Keratinocyte (primary cell): Measurements from ENCODE around the gene FAM118B. TPM values are rescaled to one million over a fixed set of nuclear protein-coding genes. Genes with fewer than 3 reads are reported as not detected.

Experiments used
- DNase-seq: peaks from one replicate; pipeline ENCODE4 v3.0.0-alpha.2; 2011; ENCODE audit warnings: low read depth, missing footprints, low spot score
- FAIRE-seq: peaks from 2 replicates; lab custom pipeline; 2011; peaks lifted over from hg19 to GRCh38; lab: Jason Lieb, UNC
- H2AFZ ChIP-seq: 2 replicates; pipeline ENCODE4 v1.6.0; 2012; ENCODE audit warnings: low read length, control low read depth, inconsistent platforms; ENCODE audit not compliant: control insufficient read depth
- H3K27ac ChIP-seq: 2 replicates; pipeline ENCODE4 v1.5.1; 2011; ENCODE audit warnings: low read length; ENCODE audit not compliant: control insufficient read depth, insufficient read depth
- H3K27me3 ChIP-seq: 3 replicates; pipeline ENCODE4 v1.6.0; 2011; ENCODE audit warnings: low read length; ENCODE audit not compliant: control insufficient read depth, insufficient read depth; ENCODE audit errors: extremely low read depth
- H3K36me3 ChIP-seq, 2 experiments: 2 replicates in 1 of 2; 3 replicates in 1 of 2; pipeline ENCODE4 v1.5.1; 2011; ENCODE audit warnings: low read length in 2 of 2, mild to moderate bottlenecking in 1 of 2; ENCODE audit not compliant: control insufficient read depth in 2 of 2, insufficient read depth in 2 of 2; ENCODE audit errors: extremely low read depth in 1 of 2
- H3K4me1 ChIP-seq: 3 replicates; pipeline ENCODE4 v1.5.1; 2011; ENCODE audit warnings: low read length; ENCODE audit not compliant: control insufficient read depth, insufficient read depth; ENCODE audit errors: extremely low read depth
- H3K4me2 ChIP-seq: 3 replicates; pipeline ENCODE4 v1.6.0; 2011; ENCODE audit warnings: low read depth, low read length; ENCODE audit not compliant: control insufficient read depth, insufficient read depth; ENCODE audit errors: extremely low read depth
- H3K4me3 ChIP-seq, 3 experiments: fragments of 200-600 bp in 1 of 3; sonication (generic) in 1 of 3; 2 replicates in 2 of 3; 3 replicates in 1 of 3; pipeline ENCODE4 v1.5.1; 2011 to 2016; ENCODE audit warnings: low read length in 3 of 3, mild to moderate bottlenecking in 3 of 3, control low read depth in 2 of 3, inconsistent platforms in 1 of 3, low read depth in 1 of 3, mixed read lengths in 1 of 3, mixed run types in 1 of 3, moderate library complexity in 1 of 3; ENCODE audit not compliant: control insufficient read depth in 2 of 3, insufficient read depth in 2 of 3; ENCODE audit errors: extremely low read depth in 1 of 3
- H3K79me2 ChIP-seq: 2 replicates; pipeline ENCODE4 v1.6.0; 2012; ENCODE audit warnings: low read length; ENCODE audit not compliant: control insufficient read depth, insufficient read depth
- H3K9ac ChIP-seq: 3 replicates; pipeline ENCODE4 v1.6.0; 2011; ENCODE audit warnings: low read length; ENCODE audit not compliant: control insufficient read depth, insufficient read depth; ENCODE audit errors: extremely low read depth
- H3K9me1 ChIP-seq: 3 replicates; pipeline ENCODE4 v1.6.0; 2011; ENCODE audit warnings: low read length; ENCODE audit not compliant: control insufficient read depth, insufficient read depth; ENCODE audit errors: extremely low read depth
- H3K9me3 ChIP-seq: 2 replicates; pipeline ENCODE4 v1.5.1; 2012; ENCODE audit warnings: low read depth, low read length; ENCODE audit not compliant: control insufficient read depth
- H4K20me1 ChIP-seq: 3 replicates; pipeline ENCODE4 v1.6.0; 2011; ENCODE audit warnings: low read length; ENCODE audit not compliant: control insufficient read depth, insufficient read depth; ENCODE audit errors: extremely low read depth
- CTCF ChIP-seq, 3 experiments: IDR thresholded peaks in 1 of 3; conservative IDR thresholded peaks in 1 of 3; optimal IDR thresholded peaks in 1 of 3; 2 replicates in 2 of 3; 3 replicates in 1 of 3; pipeline versions ENCODE3 to v1.5.1; 2011; ENCODE audit warnings: low read length in 3 of 3, mild to moderate bottlenecking in 3 of 3, moderate library complexity in 2 of 3, control low read depth in 1 of 3, inconsistent platforms in 1 of 3; ENCODE audit not compliant: insufficient read depth in 2 of 3; ENCODE audit errors: extremely low read depth in 1 of 3
- EZH2 ChIP-seq: IDR thresholded peaks from one replicate; pipeline ENCODE4 v1.6.1; 2012; ENCODE audit warnings: inconsistent platforms, mild to moderate bottlenecking, low read length, moderate library complexity
- dilution Hi-C: fragments of 300-500 bp; cut with MboI; formaldehyde crosslinking; loops from one replicate; pipeline ENCODE4 v1.7.0; 2020; ENCODE audit warnings: low sequenced_read_pairs; ENCODE audit not compliant: extremely low pct_ligation_motif_present
- polyA plus RNA-seq, 5 experiments: library from polyadenylated mRNA; depleted of rRNA in 3 of 5; stranded (reverse) in 3 of 5; stranded (forward) in 1 of 5; unstranded in 1 of 5; fragments of >200 nt; gene quantifications; 1 replicate in 1 of 5; 2 replicates in 3 of 5; 3 replicates in 1 of 5; pipeline versions ENCODE4 v1.2.1 to v1.2.3, GENCODE V29; 2011 to 2012; ENCODE audit warnings: missing spikeins in 2 of 5, low read depth in 1 of 5, low replicate concordance in 1 of 5

FAM118B gene
- polyA plus RNA-seq, 1 donor (not counting 4 experiments of a cell fraction or from before 2014, with no cell fraction given), result 32.0 TPM

- Histone ChIP-seq H3K79me2 (no peaks in the 10 kb centered on the region), H4K20me1 (no peaks in the 10 kb centered on the region), H3K4me3 (no peak overlapping the region), H3K4me1 (peaks cover 10% of the 10 kb centered on the region), H3K27me3 (no peaks in the 10 kb centered on the region), H3K27ac (no peak overlapping the region), H3K36me3 (peaks cover 7 to 9% of the 10 kb centered on the region in 2 experiments), H3K9me1 (no peaks in the 10 kb centered on the region), H3K9ac (no peak overlapping the region), H2AFZ (no peak overlapping the region), H3K4me2 (no peak overlapping the region), H3K9me3 (no peaks in the 10 kb centered on the region)
- dilution Hi-C loops, result no loop called here
- FAIRE-seq (no peak), DNase-seq (no peak)
- no peak for TF ChIP-seq EZH2
- no peak for TF ChIP-seq CTCF (optimal IDR thresholded peaks at IDR 0.05 in 1 of 3, IDR thresholded peaks at IDR 0.05 in 1 of 3, conservative IDR thresholded peaks at IDR 0.05 in 1 of 3; ENCODE audit: extremely low read depth in 1 of 3, insufficient read depth in 2 of 3, low read length in 3 of 3)
These were observed 76.7 kb downstream of the FAM118B start for GRCh38 chr11:126288237-126288636.

- peaks cover 15 to 17% of the 10 kb centered on the region in 2 experiments for H3K36me3 ChIP-seq
- no peaks in the 10 kb centered on the region for H3K9me1 ChIP-seq
- H3K27ac ChIP-seq, result no peak overlapping the region
- DNase-seq (no peak), FAIRE-seq (no peak)
- H3K9me3 ChIP-seq, result no peaks in the 10 kb centered on the region
- H3K4me1 ChIP-seq, result no peaks in the 10 kb centered on the region
- TF ChIP-seq EZH2 (no peak), CTCF (optimal IDR thresholded peaks at IDR 0.05 in 1 of 3, IDR thresholded peaks at IDR 0.05 in 1 of 3, conservative IDR thresholded peaks at IDR 0.05 in 1 of 3; ENCODE audit: extremely low read depth in 1 of 3, insufficient read depth in 2 of 3, low read length in 3 of 3) (no peak)
- no peaks in the 10 kb centered on the region for H3K27me3 ChIP-seq
- no peak overlapping the region for H3K4me3 ChIP-seq
- H3K4me2 ChIP-seq, result no peak overlapping the region
- no peak overlapping the region for H2AFZ ChIP-seq
- H3K9ac ChIP-seq, result no peak overlapping the region
- dilution Hi-C loops, result no loop called here
- H4K20me1 ChIP-seq, result no peaks in the 10 kb centered on the region
- no peaks in the 10 kb centered on the region for H3K79me2 ChIP-seq
These were observed 79.3 kb downstream of the FAM118B start for GRCh38 chr11:126290887-126291286.
